HEK293 (cell line): ENCODE results near the gene HS3ST5.

Experiments
- CTCF ChIA-PET: fragments of 350-600 bp; formaldehyde crosslinking; extraction: SDS; loops from one replicate; lab custom pipeline; 2021; ENCODE audit warnings: antibody characterized with exemption; lab: Yijun Ruan, JAX
- POLR2A ChIA-PET: fragments of 300-600 bp; formaldehyde crosslinking; extraction: SDS; loops from one replicate; lab custom pipeline; 2020; ENCODE audit warnings: antibody characterized with exemption, inconsistent platforms; lab: Yijun Ruan, JAX
- H3K27ac ChIP-seq: fragments of 200-500 bp; sonication (Bioruptor generic); 2 replicates; pipeline ENCODE4 v1.5.1; 2014; ENCODE audit warnings: low read depth, low read length, control low read depth, inconsistent platforms; ENCODE audit errors: extremely low read depth
- H3K36me3 ChIP-seq, 2 experiments: fragments of 200-500 bp in 1 of 2; sonication (Bioruptor generic) in 1 of 2; 1 replicate in 1 of 2; 2 replicates in 1 of 2; pipeline ENCODE4 v1.5.1; 2014 to 2017; ENCODE audit warnings: inconsistent platforms in 2 of 2, low read length in 2 of 2; ENCODE audit not compliant: control insufficient read depth in 2 of 2, insufficient read depth in 1 of 2
- H3K4me1 ChIP-seq: fragments of 200-500 bp; sonication (Bioruptor generic); 2 replicates; pipeline ENCODE4 v1.5.1; 2014; ENCODE audit warnings: mild to moderate bottlenecking, low read length, inconsistent platforms; ENCODE audit not compliant: control insufficient read depth, insufficient read depth
- H3K4me3 ChIP-seq: 2 replicates; pipeline ENCODE4 v1.5.1; 2011; ENCODE audit warnings: low read depth, mild to moderate bottlenecking, control low read depth, low read length, moderate library complexity
- H3K9me3 ChIP-seq: fragments of 200-500 bp; sonication (Bioruptor generic); 2 replicates; pipeline ENCODE4 v1.5.1; 2014; ENCODE audit warnings: low read depth, low read length, inconsistent platforms; ENCODE audit not compliant: control insufficient read depth, insufficient read depth
- CTCF ChIP-seq: fragments of 450-650 bp; formaldehyde crosslinking; IDR thresholded peaks from 2 replicates; pipeline ENCODE4 v1.5.1; 2016; ENCODE audit warnings: missing biosample characterization, missing genetic modification characterization
- FEZF1 ChIP-seq: fragments of 450-650 bp; formaldehyde crosslinking; IDR thresholded peaks from 2 replicates; pipeline ENCODE4 v1.5.1; 2016; ENCODE audit warnings: missing biosample characterization, missing genetic modification characterization
- ZBTB20 ChIP-seq: fragments of 450-650 bp; formaldehyde crosslinking; IDR thresholded peaks from 2 replicates; pipeline ENCODE4 v1.5.1; 2016; ENCODE audit warnings: missing biosample characterization, missing genetic modification characterization
- ZBTB7A ChIP-seq: fragments of 450-650 bp; formaldehyde crosslinking; IDR thresholded peaks from 2 replicates; pipeline ENCODE4 v1.5.1; 2016; ENCODE audit warnings: low read depth, missing biosample characterization, missing genetic modification characterization
- ZFHX2 ChIP-seq: fragments of 450-650 bp; formaldehyde crosslinking; conservative IDR thresholded peaks from 2 replicates; pipeline ENCODE4 v1.5.1; 2016; ENCODE audit warnings: missing biosample characterization, missing genetic modification characterization
- ZFP69B ChIP-seq: fragments of 450-650 bp; formaldehyde crosslinking; IDR thresholded peaks from 2 replicates; pipeline ENCODE4 v1.5.1; 2016; ENCODE audit warnings: missing biosample characterization, missing genetic modification characterization
- ZNF112 ChIP-seq: fragments of 450-650 bp; formaldehyde crosslinking; IDR thresholded peaks from 2 replicates; pipeline ENCODE4 v1.5.0; 2017; ENCODE audit warnings: missing biosample characterization, missing genetic modification characterization
- ZNF138 ChIP-seq: fragments of 450-650 bp; formaldehyde crosslinking; IDR thresholded peaks from 2 replicates; pipeline ENCODE4 v1.5.1; 2016; ENCODE audit warnings: missing biosample characterization, missing genetic modification characterization, borderline replicate concordance
- ZNF19 ChIP-seq: fragments of 450-650 bp; formaldehyde crosslinking; IDR thresholded peaks from 2 replicates; pipeline ENCODE4; 2016; ENCODE audit warnings: missing biosample characterization, missing genetic modification characterization, low read depth
- ZNF274 ChIP-seq, 2 experiments: fragments of 200-500 bp in 1 of 2; fragments of 450-650 bp in 1 of 2; sonication (Bioruptor generic) in 1 of 2; formaldehyde crosslinking in 1 of 2; IDR thresholded peaks; 2 replicates each; pipeline versions ENCODE4 v1.5.1 to v1.6.1; 2014 to 2016; ENCODE audit warnings: borderline replicate concordance in 1 of 2, inconsistent platforms in 1 of 2, low read length in 1 of 2, missing biosample characterization in 1 of 2, missing genetic modification characterization in 1 of 2
- ZNF366 ChIP-seq: fragments of 450-650 bp; formaldehyde crosslinking; conservative IDR thresholded peaks from 2 replicates; pipeline ENCODE4 v1.5.1; 2016; ENCODE audit warnings: missing biosample characterization, missing genetic modification characterization
- ZNF426 ChIP-seq: fragments of 450-650 bp; formaldehyde crosslinking; IDR thresholded peaks from 2 replicates; pipeline ENCODE4 v1.5.1; 2017; ENCODE audit warnings: missing biosample characterization, missing genetic modification characterization, mild to moderate bottlenecking, inconsistent platforms, moderate library complexity
- ZNF433 ChIP-seq: fragments of 450-650 bp; formaldehyde crosslinking; IDR thresholded peaks from 2 replicates; pipeline ENCODE4 v1.5.1; 2016; ENCODE audit warnings: missing biosample characterization, missing genetic modification characterization, low read depth
- ZNF785 ChIP-seq: fragments of 450-650 bp; formaldehyde crosslinking; IDR thresholded peaks from 2 replicates; pipeline ENCODE4 v1.5.1; 2016; ENCODE audit warnings: missing biosample characterization, missing genetic modification characterization
- ZXDB ChIP-seq: fragments of 450-650 bp; formaldehyde crosslinking; IDR thresholded peaks from 2 replicates; pipeline ENCODE4 v1.5.1; 2016; ENCODE audit warnings: missing biosample characterization, missing genetic modification characterization
- TF ChIP-seq, protein P1 (sequence below): fragments of 450-650 bp; formaldehyde crosslinking; IDR thresholded peaks from 2 replicates; pipeline ENCODE4 v1.5.1; 2017; ENCODE audit warnings: missing biosample characterization, mild to moderate bottlenecking, missing genetic modification characterization, moderate library complexity
- TF ChIP-seq, protein P2 (sequence below): fragments of 450-650 bp; formaldehyde crosslinking; IDR thresholded peaks from 2 replicates; pipeline ENCODE4 v1.5.1; 2016; ENCODE audit warnings: missing biosample characterization, missing genetic modification characterization, borderline replicate concordance

HS3ST5 gene

DNA sequence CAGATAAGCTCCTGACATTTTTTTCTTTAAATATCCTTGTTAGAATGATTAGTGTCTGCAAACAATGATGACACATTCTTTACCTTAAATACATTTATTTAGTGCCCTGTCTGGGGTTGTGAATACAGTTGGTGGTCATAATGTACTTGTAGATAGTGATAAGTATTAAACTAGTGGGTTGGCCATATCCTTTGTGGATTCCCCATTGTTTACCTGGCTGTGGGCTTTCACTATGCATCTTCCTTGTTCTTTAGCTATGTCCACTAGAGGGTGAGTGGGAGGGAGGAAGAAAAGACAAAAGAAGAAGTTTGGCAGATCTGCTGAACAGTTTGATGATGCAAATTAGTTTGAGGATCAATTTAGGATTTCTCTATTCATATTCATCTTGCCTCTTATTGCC is 15.7 kb downstream of the HS3ST5 start:
- Histone ChIP-seq H3K4me1 (no peaks in the 10 kb centered on the region), H3K27ac (no peak overlapping the region), H3K9me3 (no peaks in the 10 kb centered on the region), H3K36me3 (no peaks in the 10 kb centered on the region), H3K4me3 (no peak overlapping the region)
- CTCF ChIA-PET = no interaction called here
- TF ChIP-seq ZNF112 = no peak
- TF ChIP-seq ZNF366 (tag by site-specific recombination) = no peak
- no peak for TF ChIP-seq ZBTB7A (tag by site-specific recombination)
- TF ChIP-seq, all 188 proteins: peak for 0
- POLR2A ChIA-PET = no interaction called here

- H3K4me1 ChIP-seq = no peaks in the 10 kb centered on the region
- no peaks in the 10 kb centered on the region for H3K9me3 ChIP-seq
- TF ChIP-seq ZNF785 (tag by site-specific recombination) (no peak), ZXDB (tag by site-specific recombination) (no peak), ZNF274 (IDR thresholded peaks at IDR 0.05; ENCODE audit: low read length) (no peak), ZNF274 (tag by site-specific recombination; IDR thresholded peaks at IDR 0.05; ENCODE audit: borderline replicate concordance) (no peak), ZBTB20 (no peak)
- TF ChIP-seq, protein P1, sequence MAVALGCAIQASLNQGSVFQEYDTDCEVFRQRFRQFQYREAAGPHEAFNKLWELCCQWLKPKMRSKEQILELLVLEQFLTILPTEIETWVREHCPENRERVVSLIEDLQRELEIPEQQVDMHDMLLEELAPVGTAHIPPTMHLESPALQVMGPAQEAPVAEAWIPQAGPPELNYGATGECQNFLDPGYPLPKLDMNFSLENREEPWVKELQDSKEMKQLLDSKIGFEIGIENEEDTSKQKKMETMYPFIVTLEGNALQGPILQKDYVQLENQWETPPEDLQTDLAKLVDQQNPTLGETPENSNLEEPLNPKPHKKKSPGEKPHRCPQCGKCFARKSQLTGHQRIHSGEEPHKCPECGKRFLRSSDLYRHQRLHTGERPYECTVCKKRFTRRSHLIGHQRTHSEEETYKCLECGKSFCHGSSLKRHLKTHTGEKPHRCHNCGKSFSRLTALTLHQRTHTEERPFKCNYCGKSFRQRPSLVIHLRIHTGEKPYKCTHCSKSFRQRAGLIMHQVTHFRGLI (tag by site-specific recombination) = no peak
- TF ChIP-seq, all 188 proteins: peak for 0
- H3K36me3 ChIP-seq = no peaks in the 10 kb centered on the region
- H3K4me3 ChIP-seq = no peak overlapping the region
- ChIA-PET POLR2A (no interaction called here), CTCF (interaction anchor here (0.6 to 1.3 kb wide), 4 partner anchors 20 to 264 kb away, joined by 3 read pairs; no protein-coding TSS in a partner anchor)
- H3K27ac ChIP-seq = no peak overlapping the region
Observed at GRCh38 chr6:114323784-114324183, 19.0 kb downstream of the HS3ST5 start.

DNA sequence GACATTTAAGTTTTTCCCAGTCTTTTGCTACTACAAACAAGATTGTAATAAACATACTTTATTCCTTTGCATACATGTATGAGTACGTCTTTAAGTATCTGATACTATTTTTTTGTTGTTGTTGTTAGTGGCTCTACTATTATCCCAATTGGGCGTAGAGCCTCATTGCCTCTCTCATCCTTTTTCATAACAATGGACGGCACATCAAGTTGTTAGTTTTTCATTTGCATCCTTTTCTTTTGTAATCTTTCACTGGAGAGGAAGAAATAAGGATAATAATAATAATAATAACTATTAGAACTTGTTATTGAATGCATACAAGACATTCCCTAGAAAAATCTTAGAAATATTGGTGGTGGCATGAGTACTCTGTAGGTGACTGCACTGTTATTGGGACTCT is 23.1 kb downstream of the HS3ST5 start:
- POLR2A ChIA-PET = no interaction called here
- CTCF ChIA-PET = no interaction called here
- no peak overlapping the region for H3K27ac ChIP-seq

More for the DNA sequence above, 23.1 kb downstream of the HS3ST5 start:
- no peak overlapping the region for H3K4me3 ChIP-seq
- H3K4me1 ChIP-seq = no peaks in the 10 kb centered on the region
- TF ChIP-seq FEZF1 (tag by site-specific recombination) (no peak), ZNF433 (no peak), CTCF (tag by site-specific recombination) (no peak), ZFP69B (tag by site-specific recombination) (no peak), ZFHX2 (no peak), ZNF426 (tag by site-specific recombination) (no peak), ZNF19 (no peak), ZNF138 (no peak)
- TF ChIP-seq, protein P2, sequence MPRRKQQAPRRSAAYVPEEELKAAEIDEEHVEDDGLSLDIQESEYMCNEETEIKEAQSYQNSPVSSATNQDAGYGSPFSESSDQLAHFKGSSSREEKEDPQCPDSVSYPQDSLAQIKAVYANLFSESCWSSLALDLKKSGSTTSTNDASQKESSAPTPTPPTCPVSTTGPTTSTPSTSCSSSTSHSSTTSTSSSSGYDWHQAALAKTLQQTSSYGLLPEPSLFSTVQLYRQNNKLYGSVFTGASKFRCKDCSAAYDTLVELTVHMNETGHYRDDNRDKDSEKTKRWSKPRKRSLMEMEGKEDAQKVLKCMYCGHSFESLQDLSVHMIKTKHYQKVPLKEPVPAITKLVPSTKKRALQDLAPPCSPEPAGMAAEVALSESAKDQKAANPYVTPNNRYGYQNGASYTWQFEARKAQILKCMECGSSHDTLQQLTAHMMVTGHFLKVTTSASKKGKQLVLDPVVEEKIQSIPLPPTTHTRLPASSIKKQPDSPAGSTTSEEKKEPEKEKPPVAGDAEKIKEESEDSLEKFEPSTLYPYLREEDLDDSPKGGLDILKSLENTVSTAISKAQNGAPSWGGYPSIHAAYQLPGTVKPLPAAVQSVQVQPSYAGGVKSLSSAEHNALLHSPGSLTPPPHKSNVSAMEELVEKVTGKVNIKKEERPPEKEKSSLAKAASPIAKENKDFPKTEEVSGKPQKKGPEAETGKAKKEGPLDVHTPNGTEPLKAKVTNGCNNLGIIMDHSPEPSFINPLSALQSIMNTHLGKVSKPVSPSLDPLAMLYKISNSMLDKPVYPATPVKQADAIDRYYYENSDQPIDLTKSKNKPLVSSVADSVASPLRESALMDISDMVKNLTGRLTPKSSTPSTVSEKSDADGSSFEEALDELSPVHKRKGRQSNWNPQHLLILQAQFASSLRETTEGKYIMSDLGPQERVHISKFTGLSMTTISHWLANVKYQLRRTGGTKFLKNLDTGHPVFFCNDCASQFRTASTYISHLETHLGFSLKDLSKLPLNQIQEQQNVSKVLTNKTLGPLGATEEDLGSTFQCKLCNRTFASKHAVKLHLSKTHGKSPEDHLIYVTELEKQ (tag by site-specific recombination) = no peak
- TF ChIP-seq, all 188 proteins: peak for 0
- H3K36me3 ChIP-seq = no peaks in the 10 kb centered on the region
- no peaks in the 10 kb centered on the region for H3K9me3 ChIP-seq
